Measurements from ENCODE around the gene KCNN3. TPM values are rescaled to one million over a fixed set of nuclear protein-coding genes. Genes with fewer than 3 reads are reported as not detected.

KCNN3 gene
- total RNA-seq, 4 donors from 2014 or later = 0.21 to 0.78 (median 0.26) TPM

DNA sequence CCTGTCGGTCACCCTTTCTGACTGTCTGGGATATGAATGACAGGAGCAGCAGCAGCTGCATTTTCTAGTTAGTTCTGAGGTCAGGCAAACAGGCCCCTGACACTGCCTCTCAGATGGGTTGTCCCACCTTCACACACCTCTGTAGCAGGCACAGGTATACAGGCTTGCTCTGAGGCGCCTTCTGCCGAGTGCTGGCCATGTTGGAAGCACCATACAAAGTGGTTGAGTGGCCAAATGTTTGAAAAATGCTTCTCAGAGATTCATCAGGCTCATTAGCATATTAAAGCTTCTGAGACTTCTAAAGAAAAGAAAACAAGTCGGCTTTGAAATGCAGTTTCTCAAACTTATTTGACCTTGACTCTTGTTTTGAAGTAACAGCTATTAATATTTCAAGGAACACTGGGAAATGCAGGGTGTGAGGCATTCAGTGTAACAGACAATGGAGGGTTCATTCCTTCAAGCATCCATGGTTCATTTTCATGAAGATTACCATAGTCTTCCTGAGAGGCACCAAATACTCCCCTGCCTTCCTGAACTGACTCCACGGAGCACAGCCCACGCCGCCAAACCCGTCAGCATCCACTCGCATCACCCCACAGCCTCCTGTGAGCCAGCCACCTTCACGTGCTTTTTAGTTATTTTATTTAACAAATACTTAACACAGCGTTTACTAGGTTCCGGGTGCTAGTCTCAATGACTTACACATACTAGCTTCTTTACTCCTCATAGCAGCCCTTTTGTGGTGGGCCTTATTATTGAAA lies 81.8 kb downstream of the KCNN3 start:
- TF ChIP-seq POLR2A (IDR thresholded peaks at IDR 0.05) (no peak), EP300 (IDR thresholded peaks at IDR 0.05) (no peak)
- TF ChIP-seq, protein P1, sequence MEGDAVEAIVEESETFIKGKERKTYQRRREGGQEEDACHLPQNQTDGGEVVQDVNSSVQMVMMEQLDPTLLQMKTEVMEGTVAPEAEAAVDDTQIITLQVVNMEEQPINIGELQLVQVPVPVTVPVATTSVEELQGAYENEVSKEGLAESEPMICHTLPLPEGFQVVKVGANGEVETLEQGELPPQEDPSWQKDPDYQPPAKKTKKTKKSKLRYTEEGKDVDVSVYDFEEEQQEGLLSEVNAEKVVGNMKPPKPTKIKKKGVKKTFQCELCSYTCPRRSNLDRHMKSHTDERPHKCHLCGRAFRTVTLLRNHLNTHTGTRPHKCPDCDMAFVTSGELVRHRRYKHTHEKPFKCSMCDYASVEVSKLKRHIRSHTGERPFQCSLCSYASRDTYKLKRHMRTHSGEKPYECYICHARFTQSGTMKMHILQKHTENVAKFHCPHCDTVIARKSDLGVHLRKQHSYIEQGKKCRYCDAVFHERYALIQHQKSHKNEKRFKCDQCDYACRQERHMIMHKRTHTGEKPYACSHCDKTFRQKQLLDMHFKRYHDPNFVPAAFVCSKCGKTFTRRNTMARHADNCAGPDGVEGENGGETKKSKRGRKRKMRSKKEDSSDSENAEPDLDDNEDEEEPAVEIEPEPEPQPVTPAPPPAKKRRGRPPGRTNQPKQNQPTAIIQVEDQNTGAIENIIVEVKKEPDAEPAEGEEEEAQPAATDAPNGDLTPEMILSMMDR (IDR thresholded peaks at IDR 0.05) = no peak
- DNase-seq (ENCODE audit: low spot score in 2 of 2) = no peak
- Histone ChIP-seq H3K4me3 (no peak overlapping the region), H3K9me3 (no peaks in the 10 kb centered on the region), H3K36me3 (no peaks in the 10 kb centered on the region), H3K27me3 (peaks cover 0 to 33% of the 10 kb centered on the region in 2 donors), H3K27ac (no peak overlapping the region), H3K4me1 (peaks cover 0 to 6% (median 0%) of the 10 kb centered on the region in 4 donors)
- WGBS, 2 donors = 77 to 80% methylated on average over 12 of the region's 12 CpGs

DNA sequence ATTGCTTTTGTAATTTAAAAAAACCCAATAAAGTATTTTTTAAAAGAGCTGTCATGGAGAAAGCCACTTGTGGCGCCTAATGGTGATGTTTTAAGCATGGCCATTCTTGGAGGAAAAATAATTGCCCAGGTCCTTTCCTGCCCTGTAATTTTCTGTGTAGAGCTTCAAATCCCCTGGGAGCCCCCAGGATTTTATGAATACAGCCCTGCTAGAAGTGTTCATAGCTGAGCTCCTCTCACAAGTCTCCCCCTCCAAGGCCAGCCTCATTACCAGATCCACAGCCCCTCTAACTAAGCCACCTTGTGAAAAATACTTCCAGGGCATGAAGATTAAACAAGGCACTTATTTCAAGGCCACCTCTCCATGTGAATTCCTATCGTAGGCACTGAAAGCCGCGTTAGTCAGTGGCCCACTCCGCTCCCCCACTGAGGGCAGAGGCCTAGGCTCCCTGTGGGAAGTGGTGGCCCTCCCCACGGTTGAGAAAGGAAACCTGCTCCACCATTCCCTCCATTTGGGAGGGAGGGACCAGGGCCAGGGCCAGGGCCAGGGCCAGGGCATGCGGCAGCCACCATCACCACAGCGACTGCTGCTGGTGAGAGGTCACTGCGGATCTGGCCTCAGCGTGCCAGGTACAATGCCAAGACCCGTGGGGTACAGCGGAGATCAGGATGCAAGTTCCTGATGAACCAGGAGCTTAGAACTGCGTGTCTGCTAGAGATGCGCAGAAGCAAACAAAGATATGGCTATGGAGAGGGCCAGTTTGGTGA lies 83.1 kb downstream of the KCNN3 start:
- Histone ChIP-seq H3K4me1 (peaks cover 0 to 6% (median 0%) of the 10 kb centered on the region in 4 donors), H3K27me3 (peaks cover 0 to 26% of the 10 kb centered on the region in 2 donors), H3K9me3 (no peaks in the 10 kb centered on the region), H3K27ac (no peak overlapping the region), H3K4me3 (no peak overlapping the region), H3K36me3 (no peaks in the 10 kb centered on the region)
- DNase-seq (ENCODE audit: low spot score in 2 of 2) = no peak
- WGBS, 2 donors = 86 to 88% methylated on average over 7 to 14 of the region's 14 CpGs
- TF ChIP-seq, protein P1 (IDR thresholded peaks at IDR 0.05) = no peak
- no peak for TF ChIP-seq EP300 (IDR thresholded peaks at IDR 0.05)
- no peak for TF ChIP-seq POLR2A (IDR thresholded peaks at IDR 0.05)

DNA sequence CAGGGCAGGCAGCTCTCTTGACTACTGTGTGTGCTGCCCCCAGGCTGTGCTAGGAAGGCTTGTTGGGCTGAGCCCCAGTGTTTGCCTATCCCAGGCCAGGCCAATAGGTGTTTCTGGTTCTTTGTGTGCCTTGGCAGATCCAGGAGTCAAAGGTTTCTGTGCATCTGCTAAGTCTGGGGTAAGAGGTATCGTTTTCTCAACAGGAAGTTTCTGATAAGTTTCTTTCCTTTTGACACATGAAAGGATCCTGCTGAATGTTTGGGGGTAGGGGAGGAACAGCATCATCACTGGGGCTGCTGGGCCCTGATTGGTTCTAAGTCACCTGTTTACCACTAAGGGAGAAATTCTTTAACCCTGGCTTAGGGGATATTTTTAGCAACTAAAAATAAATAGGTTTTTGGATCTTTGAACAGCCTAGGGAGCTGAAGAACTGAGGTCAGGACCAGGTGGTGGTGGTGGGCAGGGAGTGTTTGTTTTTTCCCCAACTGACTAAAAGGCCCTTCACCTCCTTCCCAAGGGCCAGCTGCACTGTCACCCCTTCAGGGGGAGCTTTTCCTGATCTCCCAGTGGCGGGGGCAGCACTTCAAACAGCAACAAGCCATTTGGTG lies 85.1 kb downstream of the KCNN3 start:
- no peak for DNase-seq (ENCODE audit: low spot score in 2 of 2)
- TF ChIP-seq EP300 (IDR thresholded peaks at IDR 0.05) = no peak
- TF ChIP-seq, protein P1 (IDR thresholded peaks at IDR 0.05) = no peak
- TF ChIP-seq POLR2A (IDR thresholded peaks at IDR 0.05) = no peak

GRCh38 chr1:154784416-154784815 lies 85.7 kb downstream of the KCNN3 start:
- H3K27ac ChIP-seq = no peak overlapping the region
- no peaks in the 10 kb centered on the region for H3K4me1 ChIP-seq
- TF ChIP-seq, protein P1 (IDR thresholded peaks at IDR 0.05) = no peak
- TF ChIP-seq EP300 (IDR thresholded peaks at IDR 0.05) = no peak
- TF ChIP-seq POLR2A (IDR thresholded peaks at IDR 0.05) = no peak
- peaks cover 0 to 9% of the 10 kb centered on the region in 2 donors for H3K27me3 ChIP-seq
- no peaks in the 10 kb centered on the region for H3K36me3 ChIP-seq
- DNase-seq (ENCODE audit: low spot score in 2 of 2) = no peak
- H3K9me3 ChIP-seq = peaks cover 0 to 4% (median 0%) of the 10 kb centered on the region in 4 donors
- WGBS, 2 donors = 73 to 86% methylated on average over 6 of the region's 6 CpGs
- H3K4me3 ChIP-seq = no peak overlapping the region

More for the DNA sequence above, 85.1 kb downstream of the KCNN3 start:
- H3K4me3 ChIP-seq = no peak overlapping the region
- H3K27me3 ChIP-seq = peaks cover 0 to 12% of the 10 kb centered on the region in 2 donors
- H3K9me3 ChIP-seq = no peaks in the 10 kb centered on the region
- H3K27ac ChIP-seq = no peak overlapping the region
- no peaks in the 10 kb centered on the region for H3K4me1 ChIP-seq
- H3K36me3 ChIP-seq = no peaks in the 10 kb centered on the region
- WGBS, 2 donors = 47 to 58% methylated on average over 2 of the region's 2 CpGs
